Measurements from ENCODE around the gene LPP.

DNA sequence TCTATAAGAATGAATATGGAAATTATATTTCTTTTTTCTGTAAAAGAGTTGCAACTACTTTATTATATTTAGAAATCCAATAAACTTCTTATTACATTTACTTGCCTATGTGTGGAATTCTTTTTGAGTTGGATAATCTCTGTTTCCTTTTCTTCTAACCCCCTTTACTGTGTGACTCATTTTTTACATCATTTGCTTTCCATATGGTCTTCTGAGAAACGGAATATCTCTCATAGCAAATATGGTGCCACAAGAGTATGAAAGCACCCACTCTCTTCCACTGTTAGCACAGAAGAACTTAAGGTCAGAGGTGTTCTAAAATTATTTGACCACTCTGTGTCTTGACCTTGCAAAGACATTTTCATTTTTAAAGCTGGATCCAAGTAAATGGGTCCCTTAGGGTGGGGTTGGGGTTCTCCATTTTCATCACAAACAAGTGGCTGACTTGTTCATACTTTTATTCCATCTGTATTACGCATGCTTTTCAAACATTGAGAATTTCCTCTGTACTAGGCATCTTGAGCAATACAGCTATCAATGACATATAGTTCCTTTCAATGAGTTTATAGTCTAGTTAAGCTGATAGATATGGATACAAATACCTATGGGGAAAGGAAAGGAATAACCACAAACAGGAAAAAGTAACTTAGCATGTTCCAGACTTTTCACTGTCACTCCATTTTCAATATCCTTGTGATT lies 736.8 kb downstream of the LPP start:
- TF ChIP-seq GABPA (IDR thresholded peaks at IDR 0.05; ENCODE audit: low read depth) (no peak), POLR2AphosphoS5 (IDR thresholded peaks at IDR 0.05; ENCODE audit: low read depth) (no peak)
- TF ChIP-seq, protein P1, sequence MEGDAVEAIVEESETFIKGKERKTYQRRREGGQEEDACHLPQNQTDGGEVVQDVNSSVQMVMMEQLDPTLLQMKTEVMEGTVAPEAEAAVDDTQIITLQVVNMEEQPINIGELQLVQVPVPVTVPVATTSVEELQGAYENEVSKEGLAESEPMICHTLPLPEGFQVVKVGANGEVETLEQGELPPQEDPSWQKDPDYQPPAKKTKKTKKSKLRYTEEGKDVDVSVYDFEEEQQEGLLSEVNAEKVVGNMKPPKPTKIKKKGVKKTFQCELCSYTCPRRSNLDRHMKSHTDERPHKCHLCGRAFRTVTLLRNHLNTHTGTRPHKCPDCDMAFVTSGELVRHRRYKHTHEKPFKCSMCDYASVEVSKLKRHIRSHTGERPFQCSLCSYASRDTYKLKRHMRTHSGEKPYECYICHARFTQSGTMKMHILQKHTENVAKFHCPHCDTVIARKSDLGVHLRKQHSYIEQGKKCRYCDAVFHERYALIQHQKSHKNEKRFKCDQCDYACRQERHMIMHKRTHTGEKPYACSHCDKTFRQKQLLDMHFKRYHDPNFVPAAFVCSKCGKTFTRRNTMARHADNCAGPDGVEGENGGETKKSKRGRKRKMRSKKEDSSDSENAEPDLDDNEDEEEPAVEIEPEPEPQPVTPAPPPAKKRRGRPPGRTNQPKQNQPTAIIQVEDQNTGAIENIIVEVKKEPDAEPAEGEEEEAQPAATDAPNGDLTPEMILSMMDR (IDR thresholded peaks at IDR 0.05; ENCODE audit: insufficient read depth, low read length), result no peak
